ENCODE results near the gene PAH. TPM values are rescaled to one million over a fixed set of nuclear protein-coding genes. Genes with fewer than 3 reads are reported as not detected.

The PAH gene
- polyA plus RNA-seq, 1 of the 3 experiments (the other 2 are of a cell fraction), result not detected

DNA sequence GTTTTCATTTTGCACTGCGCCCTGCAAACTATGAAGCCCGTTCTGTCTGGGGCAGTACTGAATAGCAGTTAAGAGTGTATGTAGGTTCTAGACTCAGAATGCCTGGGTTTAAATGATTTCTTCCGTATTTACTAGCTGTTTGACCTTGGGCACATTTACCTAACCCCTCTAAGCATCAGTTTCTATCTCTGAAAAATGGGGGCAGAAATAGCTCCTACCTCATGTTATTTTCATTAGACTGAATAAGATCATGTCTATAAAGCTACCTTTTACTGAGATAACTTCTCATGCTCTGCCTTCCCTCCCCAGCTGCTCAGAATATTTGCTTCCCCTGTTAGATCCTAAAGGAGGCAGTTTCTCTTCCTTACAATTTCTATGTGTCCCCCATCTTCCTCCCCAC, 5.7 kb downstream of the PAH start:
- H3F3A ChIP-seq (replicated peaks; ENCODE audit: insufficient read depth), result no peaks in the 10 kb centered on the region
- no peaks in the 10 kb centered on the region for H3K36me3 ChIP-seq (replicated peaks in 1 of 2; ENCODE audit: control insufficient read depth in 1 of 2, insufficient read depth in 2 of 2, low read length in 1 of 2)
- TF ChIP-seq, protein P1, sequence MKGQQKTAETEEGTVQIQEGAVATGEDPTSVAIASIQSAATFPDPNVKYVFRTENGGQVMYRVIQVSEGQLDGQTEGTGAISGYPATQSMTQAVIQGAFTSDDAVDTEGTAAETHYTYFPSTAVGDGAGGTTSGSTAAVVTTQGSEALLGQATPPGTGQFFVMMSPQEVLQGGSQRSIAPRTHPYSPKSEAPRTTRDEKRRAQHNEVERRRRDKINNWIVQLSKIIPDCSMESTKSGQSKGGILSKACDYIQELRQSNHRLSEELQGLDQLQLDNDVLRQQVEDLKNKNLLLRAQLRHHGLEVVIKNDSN (IDR thresholded peaks at IDR 0.05; ENCODE audit: borderline replicate concordance, low read depth), result no peak
- TF ChIP-seq EZH2phosphoT487 (IDR thresholded peaks at IDR 0.05; ENCODE audit: borderline replicate concordance, low read depth) (no peak), NFIC (IDR thresholded peaks at IDR 0.05; ENCODE audit: borderline replicate concordance) (no peak), GATA2 (CRISPR knock-in tag; IDR thresholded peaks at IDR 0.05) (no peak), NRF1 (IDR thresholded peaks at IDR 0.05; ENCODE audit: low read depth, low read length) (no peak), MEF2A (IDR thresholded peaks at IDR 0.05; ENCODE audit: borderline replicate concordance, low read depth) (no peak), YY1 (IDR thresholded peaks at IDR 0.05; ENCODE audit: low read depth) (no peak), JUND (IDR thresholded peaks at IDR 0.05) (no peak), FOXM1 (IDR thresholded peaks at IDR 0.05; ENCODE audit: low read depth) (no peak), EP300 (IDR thresholded peaks at IDR 0.05; ENCODE audit: borderline replicate concordance in 1 of 2, low read depth in 1 of 2, low read length in 1 of 2) (no peak)
- TF ChIP-seq, protein P2, sequence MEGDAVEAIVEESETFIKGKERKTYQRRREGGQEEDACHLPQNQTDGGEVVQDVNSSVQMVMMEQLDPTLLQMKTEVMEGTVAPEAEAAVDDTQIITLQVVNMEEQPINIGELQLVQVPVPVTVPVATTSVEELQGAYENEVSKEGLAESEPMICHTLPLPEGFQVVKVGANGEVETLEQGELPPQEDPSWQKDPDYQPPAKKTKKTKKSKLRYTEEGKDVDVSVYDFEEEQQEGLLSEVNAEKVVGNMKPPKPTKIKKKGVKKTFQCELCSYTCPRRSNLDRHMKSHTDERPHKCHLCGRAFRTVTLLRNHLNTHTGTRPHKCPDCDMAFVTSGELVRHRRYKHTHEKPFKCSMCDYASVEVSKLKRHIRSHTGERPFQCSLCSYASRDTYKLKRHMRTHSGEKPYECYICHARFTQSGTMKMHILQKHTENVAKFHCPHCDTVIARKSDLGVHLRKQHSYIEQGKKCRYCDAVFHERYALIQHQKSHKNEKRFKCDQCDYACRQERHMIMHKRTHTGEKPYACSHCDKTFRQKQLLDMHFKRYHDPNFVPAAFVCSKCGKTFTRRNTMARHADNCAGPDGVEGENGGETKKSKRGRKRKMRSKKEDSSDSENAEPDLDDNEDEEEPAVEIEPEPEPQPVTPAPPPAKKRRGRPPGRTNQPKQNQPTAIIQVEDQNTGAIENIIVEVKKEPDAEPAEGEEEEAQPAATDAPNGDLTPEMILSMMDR (IDR thresholded peaks at IDR 0.05), result no peak
- TF ChIP-seq, protein P3, sequence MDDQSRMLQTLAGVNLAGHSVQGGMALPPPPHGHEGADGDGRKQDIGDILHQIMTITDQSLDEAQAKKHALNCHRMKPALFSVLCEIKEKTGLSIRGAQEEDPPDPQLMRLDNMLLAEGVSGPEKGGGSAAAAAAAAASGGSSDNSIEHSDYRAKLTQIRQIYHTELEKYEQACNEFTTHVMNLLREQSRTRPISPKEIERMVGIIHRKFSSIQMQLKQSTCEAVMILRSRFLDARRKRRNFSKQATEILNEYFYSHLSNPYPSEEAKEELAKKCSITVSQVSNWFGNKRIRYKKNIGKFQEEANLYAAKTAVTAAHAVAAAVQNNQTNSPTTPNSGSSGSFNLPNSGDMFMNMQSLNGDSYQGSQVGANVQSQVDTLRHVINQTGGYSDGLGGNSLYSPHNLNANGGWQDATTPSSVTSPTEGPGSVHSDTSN (IDR thresholded peaks at IDR 0.05), result no peak
- TF ChIP-seq, protein P4, sequence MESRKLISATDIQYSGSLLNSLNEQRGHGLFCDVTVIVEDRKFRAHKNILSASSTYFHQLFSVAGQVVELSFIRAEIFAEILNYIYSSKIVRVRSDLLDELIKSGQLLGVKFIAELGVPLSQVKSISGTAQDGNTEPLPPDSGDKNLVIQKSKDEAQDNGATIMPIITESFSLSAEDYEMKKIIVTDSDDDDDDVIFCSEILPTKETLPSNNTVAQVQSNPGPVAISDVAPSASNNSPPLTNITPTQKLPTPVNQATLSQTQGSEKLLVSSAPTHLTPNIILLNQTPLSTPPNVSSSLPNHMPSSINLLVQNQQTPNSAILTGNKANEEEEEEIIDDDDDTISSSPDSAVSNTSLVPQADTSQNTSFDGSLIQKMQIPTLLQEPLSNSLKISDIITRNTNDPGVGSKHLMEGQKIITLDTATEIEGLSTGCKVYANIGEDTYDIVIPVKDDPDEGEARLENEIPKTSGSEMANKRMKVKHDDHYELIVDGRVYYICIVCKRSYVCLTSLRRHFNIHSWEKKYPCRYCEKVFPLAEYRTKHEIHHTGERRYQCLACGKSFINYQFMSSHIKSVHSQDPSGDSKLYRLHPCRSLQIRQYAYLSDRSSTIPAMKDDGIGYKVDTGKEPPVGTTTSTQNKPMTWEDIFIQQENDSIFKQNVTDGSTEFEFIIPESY (IDR thresholded peaks at IDR 0.05; ENCODE audit: borderline replicate concordance, low read depth), result no peak
- ChIA-PET CTCF (interaction anchor here (2.6 kb wide), 1 partner anchor 28 kb away, joined by 9 read pairs; no protein-coding TSS in a partner anchor), POLR2A (interaction anchor here (0.5 kb wide), 1 partner anchor 180 kb away, joined by 4 read pairs; no protein-coding TSS in a partner anchor)
- no peaks in the 10 kb centered on the region for H3K79me2 ChIP-seq (ENCODE audit: insufficient read depth)
- no peak for DNase-seq
- no peak overlapping the region for H2AFZ ChIP-seq (ENCODE audit: low read depth)
- H3K4me3 ChIP-seq (ENCODE audit: low read depth in 2 of 2, low read length in 1 of 2), result no peak overlapping the region
- H3K4me1 ChIP-seq (ENCODE audit: control insufficient read depth in 1 of 2, insufficient read depth in 2 of 2, low read depth in 1 of 2, low read length in 1 of 2), result no peaks in the 10 kb centered on the region
- 41% methylated on average over 3 of the region's 3 CpGs for WGBS (ENCODE audit: low lambda C conversion rate)
- no peak overlapping the region for H3K4me2 ChIP-seq
- no peaks in the 10 kb centered on the region for H3K9me2 ChIP-seq
- no peak overlapping the region for H3K9ac ChIP-seq
- no peaks in the 10 kb centered on the region for H3K9me3 ChIP-seq
- no peaks in the 10 kb centered on the region for H3K27me3 ChIP-seq (ENCODE audit: insufficient read depth)
- no peaks in the 10 kb centered on the region for H4K20me1 ChIP-seq (ENCODE audit: insufficient read depth)
- H3K27ac ChIP-seq (ENCODE audit: low read depth in 2 of 2, low read length in 1 of 2), result no peak overlapping the region

All from SK-N-SH (cell line).